Glomerular visceral epithelial cell (primary cell): ENCODE measurements around the gene PIGN.
"Not testable (repeated sequence)": the region's sequence is repeated elsewhere in the genome, so short reads cannot be mapped to it uniquely, and the experiment has no call there.

Source experiments
- DNase-seq: peaks from one replicate; pipeline ENCODE4 v3.0.0-alpha.2; 2016; ENCODE audit errors: extremely low spot score

The PIGN gene

DNA sequence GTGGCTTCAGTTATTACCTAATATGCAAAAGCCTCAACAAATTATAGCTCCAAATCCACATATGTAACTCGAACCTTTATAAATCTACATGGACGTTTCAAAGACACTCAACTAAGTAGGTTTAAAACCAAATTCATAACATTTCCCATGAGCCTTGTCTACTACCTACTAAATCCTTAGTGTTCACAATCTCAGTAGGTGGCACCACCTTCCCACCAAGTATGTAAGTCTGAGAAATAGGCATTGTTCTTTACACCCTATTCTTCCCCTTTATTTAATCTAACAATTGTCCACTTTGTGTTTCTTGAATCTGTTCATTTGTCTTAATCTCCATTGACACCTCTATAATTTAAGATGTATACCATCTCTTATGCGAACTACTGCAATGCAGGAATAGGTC is 4.6 kb downstream of the PIGN start:
- DNase-seq = no peak

DNA sequence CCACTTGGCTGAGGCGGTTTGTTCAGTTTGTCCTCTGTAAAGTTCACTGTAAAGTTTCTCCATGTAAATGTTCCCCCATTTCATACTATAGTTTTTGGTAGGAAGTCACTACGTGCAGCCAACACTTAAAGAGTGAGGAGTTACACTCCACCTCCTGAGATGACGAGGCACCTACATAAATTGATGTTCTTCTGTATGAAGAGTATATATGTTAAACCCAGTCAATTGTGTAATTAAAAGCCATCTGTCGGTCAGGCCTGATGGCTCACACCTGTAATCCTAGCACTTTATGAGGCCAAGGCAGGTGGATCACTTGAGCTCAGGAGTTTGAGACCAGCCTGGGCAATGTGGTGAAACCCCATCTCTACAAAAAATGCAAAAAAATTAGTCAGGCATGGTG is 7.6 kb downstream of the PIGN start:
- no peak for DNase-seq

DNA sequence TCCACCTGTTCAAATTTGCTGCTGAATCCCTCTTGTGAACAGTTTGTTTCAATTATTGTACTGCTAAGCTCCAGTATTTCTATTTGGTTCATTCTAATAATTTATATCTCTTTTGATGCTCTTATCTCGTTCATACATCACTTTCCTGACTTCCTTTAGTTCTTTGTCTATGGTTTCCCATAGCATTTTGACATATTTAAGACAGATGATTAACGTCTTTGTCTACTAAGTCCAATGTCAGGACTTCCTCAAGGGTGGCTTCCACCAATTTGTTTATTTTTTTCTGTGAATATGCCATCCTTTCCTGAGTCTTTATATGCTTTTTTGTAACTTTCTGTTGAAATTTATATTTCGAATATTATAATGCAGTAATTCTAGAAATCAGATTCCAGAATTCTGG is 9.6 kb downstream of the PIGN start:
- no peak for DNase-seq

DNA sequence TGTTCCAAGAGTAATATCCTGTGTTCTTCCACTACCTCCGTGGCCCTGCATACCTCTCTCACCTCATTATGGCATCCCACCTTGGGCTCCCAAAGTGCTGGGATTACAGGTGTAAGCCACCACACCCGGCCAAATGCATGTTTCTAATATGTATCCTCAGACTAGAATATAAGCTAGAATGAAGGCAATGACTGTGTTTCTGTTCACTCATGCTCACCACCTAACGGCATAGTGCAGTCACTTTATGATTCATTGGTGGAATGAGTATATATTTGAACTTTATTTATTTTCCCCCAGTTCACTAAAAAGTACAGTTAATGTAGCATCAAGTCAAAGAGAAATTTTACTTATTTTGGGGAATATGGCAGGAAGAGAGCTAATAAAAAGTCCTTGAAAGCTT is 11.3 kb downstream of the PIGN start:
- DNase-seq = no peak

DNA sequence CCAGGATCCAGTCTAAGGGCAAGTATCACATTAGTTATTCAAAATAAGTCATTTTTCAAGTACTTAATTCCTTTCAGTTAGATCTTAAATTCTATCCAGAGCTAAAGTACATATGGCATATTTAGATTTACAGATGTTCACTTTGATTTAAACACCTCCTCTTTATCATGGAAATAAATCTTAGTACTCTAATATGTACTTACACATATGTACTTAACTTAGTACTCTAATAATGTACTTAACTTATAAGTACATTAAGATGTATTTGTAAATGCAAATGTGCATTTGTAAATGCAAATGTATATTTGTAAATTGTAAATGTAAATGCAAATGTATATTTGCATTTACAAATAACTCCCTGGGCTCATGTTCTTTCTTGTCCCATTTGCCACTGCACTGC is 14.6 kb downstream of the PIGN start:
- no peak for DNase-seq

DNA sequence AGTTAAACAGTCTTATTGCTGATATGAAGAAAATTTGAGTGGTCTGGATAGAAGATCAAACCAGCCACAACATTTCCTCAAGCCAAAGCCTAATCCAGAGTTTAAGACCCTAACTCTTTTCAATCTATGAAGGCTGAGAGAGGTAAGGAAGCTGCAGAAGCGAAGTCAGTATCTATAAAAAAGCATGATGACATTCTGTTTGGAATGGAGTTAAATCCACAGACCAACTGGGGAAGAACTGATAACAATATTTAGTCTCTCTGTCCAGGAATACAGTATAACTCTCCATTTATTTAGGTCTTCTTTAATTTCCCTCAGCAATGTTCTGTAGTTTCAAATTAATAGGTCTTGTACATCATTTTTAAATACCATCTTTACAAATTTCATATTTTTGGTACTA is 16.0 kb downstream of the PIGN start:
- DNase-seq = no peak

DNA sequence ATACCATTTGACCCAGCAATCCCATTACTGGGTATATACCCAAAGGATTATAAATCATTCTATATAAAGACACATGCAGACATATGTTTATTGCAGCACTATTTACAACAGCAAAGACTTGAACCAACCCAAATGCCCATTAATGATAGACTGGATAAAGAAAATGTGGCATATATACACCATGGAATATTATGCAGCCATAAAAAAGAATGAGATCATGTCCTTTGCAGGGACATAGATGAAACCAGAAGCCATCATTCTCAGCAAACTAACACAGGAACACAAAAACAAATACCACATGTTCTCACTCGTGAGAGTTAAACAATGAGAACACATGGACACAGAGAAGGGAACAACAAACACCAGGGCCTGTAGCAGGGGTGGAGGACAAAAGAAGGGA is 20.3 kb downstream of the PIGN start:
- not testable (repeated sequence) for DNase-seq

DNA sequence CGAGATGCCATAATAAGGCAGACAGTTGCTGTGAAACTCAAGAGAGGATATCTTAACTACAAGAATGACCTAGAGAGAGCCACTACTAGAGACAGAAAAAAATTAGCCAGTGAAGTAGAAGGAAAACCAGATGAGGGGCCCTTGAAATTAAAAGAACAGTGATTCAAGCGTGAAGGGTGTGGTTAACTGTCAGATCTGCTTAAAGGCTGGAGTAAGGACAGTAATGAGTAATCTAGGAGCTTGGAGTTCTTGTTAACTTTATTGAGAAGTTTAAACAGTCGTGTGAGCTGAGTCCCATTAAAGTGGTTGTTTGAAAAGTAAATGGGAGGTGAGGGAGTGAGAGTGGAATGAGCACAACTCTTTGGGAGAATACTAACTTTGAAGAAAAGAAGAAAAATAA is 21.3 kb downstream of the PIGN start:
- DNase-seq = peak; percentile 23

DNA sequence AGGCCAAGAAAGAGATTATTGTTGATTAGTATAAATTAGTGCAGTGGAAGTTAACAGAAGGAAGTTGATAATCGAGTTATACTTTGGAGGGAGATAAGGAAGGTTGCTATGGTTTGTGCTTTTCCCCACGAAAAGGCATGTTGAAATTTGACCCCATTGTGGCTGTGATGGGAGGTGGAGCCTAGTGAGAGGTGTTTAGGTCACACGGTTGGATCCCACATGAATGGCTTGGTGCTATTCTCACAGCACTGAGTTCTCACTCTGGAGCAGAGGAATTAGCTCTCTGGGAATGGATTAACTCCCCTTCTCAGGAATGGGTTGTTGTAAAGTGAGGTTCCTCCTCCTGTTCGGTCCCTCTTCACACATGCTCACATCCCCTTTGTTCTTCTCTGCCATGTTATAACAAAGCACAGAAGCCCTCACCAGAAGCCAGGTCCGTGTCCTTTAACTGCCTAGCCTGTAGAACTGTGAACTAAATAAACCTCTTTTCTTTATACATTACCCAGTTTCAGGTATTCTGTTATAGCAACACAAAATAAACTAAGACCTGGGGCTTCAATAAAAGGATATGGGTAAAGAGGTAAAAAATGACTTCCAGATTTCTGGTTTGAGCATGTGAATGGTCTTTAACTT is 21.9 kb downstream of the PIGN start:
- DNase-seq = no peak

DNA sequence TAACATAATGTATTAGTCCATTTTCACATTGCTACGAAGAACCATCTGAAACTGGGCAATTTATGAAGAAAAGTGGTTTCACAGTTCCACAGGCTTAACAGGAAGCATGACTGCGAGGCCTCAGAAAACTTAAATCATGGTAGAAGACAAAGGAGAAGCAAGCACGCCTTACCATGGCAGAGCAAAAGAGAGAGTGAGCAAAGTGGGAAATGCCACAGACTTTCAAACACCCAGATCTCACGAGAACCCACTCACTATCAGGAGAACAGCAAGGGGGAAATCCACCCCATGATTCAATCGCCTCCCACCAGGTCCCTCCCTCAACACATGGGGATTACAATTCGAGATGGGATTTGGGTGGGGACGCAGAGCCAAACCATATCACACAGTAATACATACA is 22.5 kb downstream of the PIGN start:
- no peak for DNase-seq

DNA sequence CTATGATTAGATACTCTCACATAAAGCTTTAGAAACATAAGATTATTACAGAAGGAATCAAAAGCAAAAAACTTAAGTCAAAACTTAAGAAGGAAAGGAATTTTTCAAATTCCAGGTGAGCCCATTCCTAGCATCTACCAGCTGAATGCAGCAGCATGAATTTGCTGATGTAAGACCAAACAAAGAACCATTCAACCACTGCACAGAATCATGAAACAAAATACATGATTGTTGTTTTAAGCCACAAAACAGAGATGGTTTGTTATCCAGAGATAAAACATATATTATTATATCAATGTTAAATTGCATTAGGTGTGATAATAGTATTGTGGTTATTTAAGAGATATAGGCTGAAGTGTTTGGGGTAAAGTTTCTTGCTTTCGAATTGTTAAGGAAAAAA is 29.0 kb downstream of the PIGN start:
- DNase-seq = no peak

DNA sequence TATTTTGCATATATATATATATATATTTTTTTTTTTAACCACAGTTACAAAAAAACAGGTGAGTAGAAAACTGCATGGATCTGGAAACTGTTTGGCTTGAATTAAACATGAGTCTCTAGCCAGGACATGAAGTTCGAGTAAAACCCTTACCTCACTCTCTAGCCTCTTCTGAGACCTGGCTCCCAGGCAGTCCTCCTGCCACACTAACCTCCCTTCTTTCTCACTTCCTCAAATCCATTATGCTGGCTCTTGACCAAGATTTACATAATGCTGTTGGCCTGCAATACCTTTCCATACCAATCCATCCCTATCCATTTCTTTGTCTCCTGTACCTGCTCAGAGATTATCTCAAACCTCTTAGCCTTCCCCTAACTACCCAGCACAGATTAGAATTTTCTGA is 34.0 kb downstream of the PIGN start:
- DNase-seq = no peak

DNA sequence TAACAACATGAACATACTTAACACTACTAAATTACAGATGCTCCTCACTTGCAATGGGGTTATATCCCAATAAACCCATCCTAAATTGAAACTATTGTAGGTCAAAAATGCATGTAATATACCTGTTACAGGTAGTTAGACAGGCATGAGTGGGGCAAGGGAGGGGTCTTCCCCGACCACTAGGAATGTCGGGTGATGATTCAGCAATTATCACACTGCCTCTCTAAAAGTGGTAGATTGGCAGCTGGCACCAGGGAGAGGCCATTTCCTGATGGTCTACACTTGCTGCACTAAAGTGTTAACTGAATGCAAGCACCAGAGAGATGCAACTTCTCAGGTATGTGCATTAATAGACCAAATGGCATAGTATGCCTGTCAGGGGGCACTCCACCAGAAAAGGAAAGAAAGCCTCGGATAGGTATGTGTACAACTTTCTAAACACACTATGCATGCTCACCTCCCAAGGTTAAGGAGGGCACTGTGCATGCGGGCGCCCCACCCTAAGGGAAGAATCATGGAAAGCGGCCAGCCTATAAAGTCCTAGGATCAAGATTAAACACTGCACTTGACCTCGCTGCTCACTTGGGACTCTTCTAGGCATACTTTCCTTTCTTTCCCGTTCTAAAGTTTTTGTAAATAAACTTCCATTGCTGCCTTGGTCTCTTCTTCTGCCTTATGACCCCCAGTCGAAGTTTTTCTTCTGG is 35.6 kb downstream of the PIGN start:
- no peak for DNase-seq

DNA sequence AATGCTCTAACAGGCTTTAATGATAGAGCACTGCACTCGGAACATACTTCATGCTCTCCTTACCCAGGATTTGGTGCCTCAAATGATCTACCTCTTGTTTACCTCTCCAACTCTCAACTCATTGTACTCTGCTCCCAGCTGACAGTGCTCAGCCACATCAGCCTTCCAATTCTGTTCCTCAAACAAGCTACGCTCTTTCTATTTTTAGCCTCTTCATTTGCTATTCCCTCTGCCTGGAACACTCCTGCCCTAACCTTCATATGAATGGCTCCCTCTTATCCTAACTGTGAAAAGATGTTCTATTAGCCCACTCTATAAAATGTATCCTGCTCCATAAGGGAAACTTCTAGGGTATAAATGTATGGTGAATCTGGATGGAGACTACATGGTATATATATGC is 42.5 kb downstream of the PIGN start:
- DNase-seq = no peak

DNA sequence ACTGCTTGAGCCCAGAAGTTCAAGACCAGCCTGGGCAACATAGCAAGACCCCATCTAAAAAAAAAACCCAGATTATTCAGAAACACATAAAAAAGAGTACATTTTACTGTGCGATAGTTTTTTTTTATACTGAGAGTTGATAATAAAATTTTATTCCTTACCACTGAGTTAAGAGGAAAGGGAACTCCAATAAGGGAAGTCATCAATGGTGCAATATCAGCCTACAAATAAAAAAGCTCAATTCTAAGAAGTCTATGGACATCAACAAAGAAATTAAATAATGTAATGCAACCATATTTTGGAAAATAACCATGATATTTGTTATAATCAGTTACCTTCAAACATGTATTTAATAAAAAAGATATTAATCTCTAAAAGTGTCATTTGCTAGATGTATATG is 46.6 kb downstream of the PIGN start:
- DNase-seq = no peak

DNA sequence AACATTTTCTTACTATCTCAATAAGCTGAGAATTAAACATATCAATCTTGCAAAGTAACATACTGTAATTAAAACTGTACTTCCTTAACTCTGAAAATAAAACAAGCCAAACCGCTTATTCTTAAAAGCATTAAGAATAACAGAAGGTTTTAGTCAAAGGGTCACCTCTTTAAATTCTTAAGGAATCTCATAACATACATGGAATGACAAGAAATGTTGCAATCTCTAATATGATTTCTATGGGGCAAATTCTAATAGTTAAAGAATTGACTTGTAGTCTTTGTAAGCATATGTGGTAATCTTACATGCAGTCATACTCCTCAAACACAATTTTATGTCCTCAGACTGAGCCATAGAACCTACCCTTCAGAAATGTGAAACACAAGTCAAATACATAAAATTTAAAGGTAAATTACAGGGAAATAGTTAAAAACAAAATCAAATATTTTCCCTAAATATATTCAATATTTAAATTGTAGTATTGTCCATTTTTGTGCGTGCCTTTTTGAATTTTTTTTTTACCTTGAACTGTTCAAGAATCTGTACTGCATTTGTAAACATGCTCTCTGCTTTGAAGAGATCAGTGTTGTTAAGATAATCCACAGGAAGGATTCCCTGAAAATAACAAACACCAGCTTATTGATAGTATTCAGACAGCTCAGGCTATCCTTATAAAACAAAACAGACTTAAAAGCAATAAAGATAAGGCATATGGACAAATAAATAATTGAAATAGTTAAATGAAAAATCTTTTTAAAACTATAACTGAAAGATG is 48.2 kb downstream of the PIGN start:
- DNase-seq = no peak

DNA sequence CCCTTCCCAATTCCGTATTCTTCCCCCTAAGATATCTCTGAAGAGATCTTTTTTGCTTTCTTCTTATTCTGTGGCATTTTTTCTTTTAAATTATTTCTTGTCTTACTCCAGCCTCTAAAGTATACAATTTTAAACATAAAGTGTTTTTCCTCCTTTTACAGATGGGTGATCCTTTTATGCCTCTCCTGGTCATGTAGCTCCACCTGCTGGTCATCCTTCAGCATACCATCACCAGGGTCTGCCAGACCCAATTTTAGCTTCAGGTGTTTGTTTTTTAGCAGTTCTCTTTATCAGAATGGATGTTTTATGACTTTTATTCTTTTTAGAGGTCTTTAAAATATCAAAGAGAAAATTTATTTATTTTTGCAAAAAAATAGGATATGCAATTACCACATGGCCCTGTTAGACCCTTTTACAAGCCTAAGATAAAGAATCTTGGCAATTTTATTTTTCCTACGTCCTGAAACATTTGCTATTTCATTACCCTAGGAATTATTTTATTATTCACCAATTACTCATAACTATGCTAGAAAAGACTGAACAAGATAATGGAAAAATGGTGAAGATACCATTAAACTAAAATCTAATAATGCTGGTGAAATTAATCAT is 55.5 kb downstream of the PIGN start:
- peak; percentile 60 for DNase-seq

DNA sequence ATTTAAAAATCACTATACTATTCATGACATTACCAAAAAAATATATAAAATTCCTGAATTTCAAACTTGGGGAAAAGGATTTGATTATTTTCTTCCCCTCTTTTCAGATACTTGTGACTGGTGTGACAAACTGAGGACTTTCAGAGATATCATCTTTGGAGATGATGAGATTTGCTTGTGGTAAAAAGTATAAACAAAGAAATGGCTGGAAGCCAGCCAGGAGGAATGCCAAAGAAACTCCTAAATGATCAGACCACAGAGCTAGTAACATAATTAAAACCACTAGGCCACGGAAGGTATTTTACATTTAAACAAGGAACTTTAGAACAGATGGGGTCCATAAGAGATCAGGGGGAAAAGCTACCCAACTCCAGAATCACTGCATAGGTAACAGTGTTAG is 58.7 kb downstream of the PIGN start:
- DNase-seq = peak; percentile 25

DNA sequence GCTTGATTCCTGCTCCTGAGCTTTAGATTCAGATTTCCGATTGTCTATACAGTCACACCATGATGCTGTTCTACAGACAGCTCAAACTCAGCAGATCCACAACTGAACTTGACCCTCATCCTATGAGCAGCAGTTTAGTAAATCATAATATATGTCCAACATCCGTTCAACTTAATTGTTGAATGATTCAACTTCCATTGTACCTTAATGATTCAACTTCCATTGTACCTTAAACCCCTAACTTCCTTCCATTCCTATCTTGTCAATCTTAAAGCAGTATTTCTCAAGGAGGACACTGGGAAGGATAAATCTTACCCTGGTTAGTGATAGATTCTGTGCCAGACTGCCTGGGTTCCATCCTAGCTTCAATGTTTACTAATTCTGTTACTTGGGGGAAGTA is 60.1 kb downstream of the PIGN start:
- DNase-seq = no peak

DNA sequence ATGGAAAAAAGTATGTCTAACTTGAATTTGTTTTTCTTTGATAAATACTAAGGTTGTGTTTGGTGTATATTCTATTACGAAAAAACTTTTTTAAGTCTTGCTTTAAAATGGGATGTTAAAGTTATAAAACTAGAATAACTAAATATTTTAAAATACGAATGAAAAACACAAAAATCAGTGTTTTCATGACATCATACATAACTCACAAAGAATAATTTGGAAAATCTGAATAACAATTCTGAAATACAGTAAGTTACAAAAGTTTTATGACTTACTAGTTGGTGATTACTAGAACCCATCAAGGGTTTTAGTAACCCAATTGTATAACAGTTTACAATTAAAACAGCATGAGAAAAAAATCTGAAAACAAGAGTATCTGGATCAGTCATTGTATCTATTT is 61.2 kb downstream of the PIGN start:
- DNase-seq = no peak

DNA sequence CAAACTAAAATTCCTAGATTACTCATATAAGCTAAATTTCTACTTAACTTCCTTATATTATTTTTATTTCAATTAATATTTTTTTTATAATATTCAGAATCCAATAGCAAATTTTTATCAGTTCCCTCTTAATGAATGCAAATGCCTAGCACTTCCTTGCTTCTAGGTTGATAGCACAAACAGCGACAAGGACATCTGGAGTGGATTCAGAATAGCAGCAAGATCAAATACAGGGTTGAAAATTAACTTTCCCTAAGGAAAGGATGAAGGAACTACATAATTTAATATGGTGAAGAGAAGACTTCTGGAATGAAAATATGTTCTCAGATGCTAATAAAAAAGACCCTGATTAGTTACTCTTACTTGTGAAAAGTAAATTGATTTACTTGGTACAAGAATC is 64.5 kb downstream of the PIGN start:
- DNase-seq = no peak

DNA sequence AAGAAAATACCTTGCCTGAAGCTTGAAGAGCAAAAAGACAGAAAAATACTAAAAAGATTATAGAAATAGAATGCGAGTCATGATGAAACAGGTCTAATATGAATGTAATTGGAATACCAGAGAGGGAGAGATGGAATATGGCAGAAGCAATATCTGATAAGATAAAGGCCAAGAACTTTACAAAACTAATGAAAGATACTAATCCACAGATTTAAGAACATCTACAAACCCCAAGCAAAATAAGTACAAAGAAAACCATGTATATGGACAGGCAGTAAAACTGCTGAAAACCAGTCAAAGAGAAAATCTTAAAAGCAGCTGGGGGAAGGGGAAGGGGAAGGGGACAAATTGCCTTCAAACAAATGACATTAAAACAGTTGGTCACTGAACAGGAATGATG is 67.0 kb downstream of the PIGN start:
- no peak for DNase-seq

DNA sequence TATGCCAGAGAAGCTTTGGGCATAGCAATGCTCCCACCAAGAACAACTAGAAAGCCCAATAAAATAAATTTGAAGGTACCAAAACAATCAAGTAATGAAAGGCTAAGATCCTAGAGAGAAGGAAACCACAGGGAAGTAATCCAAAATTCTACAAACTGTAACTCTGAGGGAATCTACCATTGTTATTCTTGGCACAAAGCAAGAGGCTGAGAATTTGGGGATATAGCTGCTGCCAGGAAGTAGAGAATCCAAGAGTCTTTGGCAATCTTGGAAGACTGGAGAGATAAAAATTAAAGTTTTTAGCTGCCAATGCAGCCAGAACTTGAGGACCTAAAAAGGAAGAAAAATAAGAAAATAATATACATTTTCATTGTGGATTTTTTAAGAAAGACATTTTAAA is 68.5 kb downstream of the PIGN start:
- DNase-seq = no peak
